ENCODE results near the gene TMC3. TPM values are rescaled to one million over a fixed set of nuclear protein-coding genes. Genes with fewer than 3 reads are reported as not detected.
A peak's percentile ranks its signal among the peaks of the same experiment; 100 is the strongest.

Gene TMC3
- total and polyA plus RNA-seq, 7 donors: 0.25 to 0.82 (median 0.68) TPM; not detected in 2

- peak in 3 of 4 donors; percentile 36 to 72 (median 55) for TF ChIP-seq POLR2AphosphoS5 (IDR thresholded peaks at IDR 0.05)
- TF ChIP-seq, protein P1, sequence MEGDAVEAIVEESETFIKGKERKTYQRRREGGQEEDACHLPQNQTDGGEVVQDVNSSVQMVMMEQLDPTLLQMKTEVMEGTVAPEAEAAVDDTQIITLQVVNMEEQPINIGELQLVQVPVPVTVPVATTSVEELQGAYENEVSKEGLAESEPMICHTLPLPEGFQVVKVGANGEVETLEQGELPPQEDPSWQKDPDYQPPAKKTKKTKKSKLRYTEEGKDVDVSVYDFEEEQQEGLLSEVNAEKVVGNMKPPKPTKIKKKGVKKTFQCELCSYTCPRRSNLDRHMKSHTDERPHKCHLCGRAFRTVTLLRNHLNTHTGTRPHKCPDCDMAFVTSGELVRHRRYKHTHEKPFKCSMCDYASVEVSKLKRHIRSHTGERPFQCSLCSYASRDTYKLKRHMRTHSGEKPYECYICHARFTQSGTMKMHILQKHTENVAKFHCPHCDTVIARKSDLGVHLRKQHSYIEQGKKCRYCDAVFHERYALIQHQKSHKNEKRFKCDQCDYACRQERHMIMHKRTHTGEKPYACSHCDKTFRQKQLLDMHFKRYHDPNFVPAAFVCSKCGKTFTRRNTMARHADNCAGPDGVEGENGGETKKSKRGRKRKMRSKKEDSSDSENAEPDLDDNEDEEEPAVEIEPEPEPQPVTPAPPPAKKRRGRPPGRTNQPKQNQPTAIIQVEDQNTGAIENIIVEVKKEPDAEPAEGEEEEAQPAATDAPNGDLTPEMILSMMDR (IDR thresholded peaks at IDR 0.05): no peak
- H3K4me3 ChIP-seq: peak overlapping the region in 3 of 4 donors; percentile 15 to 31 (median 27)
- peaks cover 0 to 4% (median 0%) of the 10 kb centered on the region in 4 donors for H3K4me1 ChIP-seq
- no peaks in the 10 kb centered on the region for H3K27me3 ChIP-seq
- WGBS, 2 donors: 44 to 78% methylated on average over 11 of the region's 11 CpGs
- peak; percentile 73 for DNase-seq
- H3K36me3 ChIP-seq: no peaks in the 10 kb centered on the region
- intact Hi-C loops (cut with DNase I): no loop called here
- no peaks in the 10 kb centered on the region for H3K9me3 ChIP-seq
- H3K27ac ChIP-seq: peak overlapping the region; percentile 16 to 64 (median 44)
These were observed 77.3 kb downstream of the TMC3 start for GRCh38 chr15:81296673-81297072.

DNA sequence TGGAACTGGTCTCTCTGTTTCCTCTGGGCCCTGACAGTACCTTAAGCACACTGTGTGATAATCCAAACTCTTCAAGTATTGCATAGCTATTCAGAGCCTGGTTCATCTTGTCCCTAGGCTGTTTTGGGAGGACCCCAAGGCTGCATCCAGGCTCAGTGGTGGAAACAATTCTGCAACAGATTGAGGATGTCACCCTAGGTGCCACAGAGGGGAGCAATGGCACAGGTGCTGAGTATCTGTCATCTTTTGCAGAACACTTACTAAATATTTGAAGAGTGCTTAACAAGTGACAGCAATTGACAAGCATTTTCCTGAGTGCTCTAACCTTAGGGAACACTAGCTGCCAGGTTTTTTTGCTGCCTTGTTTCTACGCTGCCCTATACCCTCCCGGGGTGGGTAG lies 77.8 kb downstream of the TMC3 start:
- no peak for DNase-seq
- Histone ChIP-seq H3K4me1 (peaks cover 0 to 4% (median 0%) of the 10 kb centered on the region in 4 donors), H3K4me3 (no peak overlapping the region), H3K36me3 (no peaks in the 10 kb centered on the region), H3K27ac (peak overlapping the region in 3 of 4 donors; percentile 16 to 64 (median 49)), H3K27me3 (no peaks in the 10 kb centered on the region), H3K9me3 (no peaks in the 10 kb centered on the region)
- intact Hi-C loops (cut with DNase I): no loop called here
- TF ChIP-seq POLR2A (IDR thresholded peaks at IDR 0.05) (no peak), POLR2AphosphoS5 (IDR thresholded peaks at IDR 0.05) (no peak), EP300 (IDR thresholded peaks at IDR 0.05) (no peak)
- TF ChIP-seq, protein P1 (IDR thresholded peaks at IDR 0.05): no peak
- WGBS, 2 donors: 51 to 86% methylated on average over 2 of the region's 2 CpGs

- Histone ChIP-seq H3K27me3 (no peaks in the 10 kb centered on the region), H3K4me1 (peaks cover 0 to 4% (median 0%) of the 10 kb centered on the region in 4 donors), H3K36me3 (no peaks in the 10 kb centered on the region), H3K27ac (no peak overlapping the region), H3K4me3 (no peak overlapping the region), H3K9me3 (no peaks in the 10 kb centered on the region)
- TF ChIP-seq, protein P1 (IDR thresholded peaks at IDR 0.05): no peak
- TF ChIP-seq POLR2AphosphoS5 (IDR thresholded peaks at IDR 0.05): no peak
- TF ChIP-seq POLR2A (IDR thresholded peaks at IDR 0.05): no peak
- no peak for TF ChIP-seq EP300 (IDR thresholded peaks at IDR 0.05)
- WGBS, 2 donors: 69 to 84% methylated on average over 5 of the region's 5 CpGs
- intact Hi-C loops (cut with DNase I): no loop called here
- DNase-seq: no peak
These were observed 78.4 kb downstream of the TMC3 start for GRCh38 chr15:81295486-81296121.

DNA sequence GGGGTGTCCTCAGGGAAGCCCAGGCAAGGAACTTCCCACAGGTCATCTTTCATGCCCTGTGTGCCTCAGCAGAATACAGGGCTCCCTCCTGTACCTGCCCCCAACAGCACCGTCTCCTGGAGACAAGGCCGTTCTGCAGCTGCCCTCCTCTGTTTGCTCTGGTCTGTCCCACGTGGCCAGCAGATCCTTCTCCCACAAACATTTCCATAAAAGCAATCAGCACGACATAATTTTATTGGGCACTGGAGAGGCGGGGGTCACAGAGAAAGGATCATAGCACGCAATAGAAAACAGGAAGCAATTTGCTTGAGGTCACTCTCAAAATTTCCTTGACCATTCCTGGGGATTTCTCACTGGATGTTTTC lies 79.5 kb downstream of the TMC3 start:
- no peak for TF ChIP-seq POLR2AphosphoS5 (IDR thresholded peaks at IDR 0.05)
- no peak for TF ChIP-seq POLR2A (IDR thresholded peaks at IDR 0.05)
- no peak for TF ChIP-seq EP300 (IDR thresholded peaks at IDR 0.05)
- TF ChIP-seq, protein P1 (IDR thresholded peaks at IDR 0.05): no peak
- H3K4me3 ChIP-seq: no peak overlapping the region
- no peaks in the 10 kb centered on the region for H3K9me3 ChIP-seq
- intact Hi-C loops (cut with DNase I): no loop called here
- 13 to 25% methylated on average over 6 of the region's 6 CpGs for WGBS, 2 donors
- H3K36me3 ChIP-seq: no peaks in the 10 kb centered on the region
- no peaks in the 10 kb centered on the region for H3K27me3 ChIP-seq
- H3K27ac ChIP-seq: no peak overlapping the region
- DNase-seq: no peak
- peaks cover 0 to 4% (median 0%) of the 10 kb centered on the region in 4 donors for H3K4me1 ChIP-seq

Data from sigmoid colon (tissue), 7 donors.